Upper lobe of right lung (tissue), 1 donor: ENCODE measurements around the gene GGACT. TPM values are rescaled to one million over a fixed set of nuclear protein-coding genes. Genes with fewer than 3 reads are reported as not detected.

Experiments used
- ATAC-seq: fragments of 200-7000 bp; cut with Tn5 transposase; one replicate; pipeline ENCODE4 v1.9.1; 2020; ENCODE audit warnings: mild to moderate bottlenecking, moderate library complexity
- DNase-seq: peaks from one replicate; pipeline ENCODE4 v3.0.0-alpha.2; 2020
- H3K27ac ChIP-seq: fragments of 200-600 bp; one replicate; pipeline ENCODE4 v1.8.0; 2022
- H3K27me3 ChIP-seq: fragments of 200-600 bp; one replicate; pipeline ENCODE4 v1.8.0; 2022; ENCODE audit warnings: mild to moderate bottlenecking
- H3K36me3 ChIP-seq: fragments of 200-600 bp; one replicate; pipeline ENCODE4 v1.8.0; 2022
- H3K4me1 ChIP-seq: fragments of 200-600 bp; one replicate; pipeline ENCODE4 v1.8.0; 2022
- H3K4me3 ChIP-seq: fragments of 200-600 bp; one replicate; pipeline ENCODE4 v1.8.0; 2022; ENCODE audit warnings: mild to moderate bottlenecking
- H3K9me3 ChIP-seq: fragments of 200-600 bp; one replicate; pipeline ENCODE4 v1.8.0; 2022
- CTCF ChIP-seq: fragments of 200-600 bp; IDR thresholded peaks from one replicate; pipeline ENCODE4 v1.8.0; 2022; ENCODE audit warnings: antibody characterized with exemption
- intact Hi-C: fragments of 100-400 bp; cut with DNase I; formaldehyde crosslinking; loops from one replicate; pipeline ENCODE4 v1.11.0; 2022
- total RNA-seq: library from RNA; stranded (reverse); fragmentation: NEBNext Ultra II Directional; extraction: Animal tissue kit (Norgen Biotek cat#: 25700); gene quantifications from one replicate; pipeline ENCODE4 v1.2.1, GENCODE V29; 2021
- donor health status: DM: no; HTN: yes; CAD: no; lungs with severe emphysema.

The GGACT gene
- total RNA-seq, 1 donor from 2014 or later, result 4.7 TPM

- intact Hi-C loops, result loop anchor here (10.0 kb wide), 1 partner anchor 864 kb away; no protein-coding TSS in a partner anchor
- ATAC-seq (no peak), DNase-seq (no peak)
- Histone ChIP-seq H3K27ac (no peak overlapping the region), H3K27me3 (no peaks in the 10 kb centered on the region), H3K9me3 (no peaks in the 10 kb centered on the region), H3K36me3 (no peaks in the 10 kb centered on the region), H3K4me3 (no peak overlapping the region), H3K4me1 (peaks cover 6% of the 10 kb centered on the region)
- no peak for TF ChIP-seq CTCF
Observed at GRCh38 chr13:100518394-100519062, 70.1 kb downstream of the GGACT start.

GRCh38 chr13:100517728-100518127 is 70.9 kb downstream of the GGACT start:
- intact Hi-C loops, result loop anchor here (10.0 kb wide), 1 partner anchor 863 kb away; no protein-coding TSS in a partner anchor
- Histone ChIP-seq H3K27ac (no peak overlapping the region), H3K4me1 (peaks cover 10% of the 10 kb centered on the region), H3K27me3 (no peaks in the 10 kb centered on the region), H3K9me3 (no peaks in the 10 kb centered on the region), H3K4me3 (no peak overlapping the region), H3K36me3 (no peaks in the 10 kb centered on the region)
- DNase-seq (no peak), ATAC-seq (no peak)
- TF ChIP-seq CTCF, result no peak

- no peak overlapping the region for H3K27ac ChIP-seq
- H3K4me3 ChIP-seq, result no peak overlapping the region
- TF ChIP-seq CTCF, result no peak
- ATAC-seq (peak; percentile 40), DNase-seq (no peak)
- intact Hi-C loops, result loop anchor here (10.0 kb wide), 1 partner anchor 862 kb away; no protein-coding TSS in a partner anchor
- H3K9me3 ChIP-seq, result no peaks in the 10 kb centered on the region
- peaks cover 10% of the 10 kb centered on the region for H3K4me1 ChIP-seq
- no peaks in the 10 kb centered on the region for H3K36me3 ChIP-seq
- H3K27me3 ChIP-seq, result no peaks in the 10 kb centered on the region
Observed at GRCh38 chr13:100517135-100517534, 71.5 kb downstream of the GGACT start.

- Histone ChIP-seq H3K27ac (no peak overlapping the region), H3K9me3 (no peaks in the 10 kb centered on the region), H3K4me1 (peaks cover 10% of the 10 kb centered on the region), H3K4me3 (no peak overlapping the region), H3K36me3 (no peaks in the 10 kb centered on the region), H3K27me3 (no peaks in the 10 kb centered on the region)
- no peak for TF ChIP-seq CTCF
- intact Hi-C loops, result loop anchor here (10.0 kb wide), 1 partner anchor 861 kb away; no protein-coding TSS in a partner anchor
- DNase-seq (no peak), ATAC-seq (no peak)
Observed at GRCh38 chr13:100515410-100515800, 73.2 kb downstream of the GGACT start.

- peak; percentile 97 for TF ChIP-seq CTCF
- H3K36me3 ChIP-seq, result no peaks in the 10 kb centered on the region
- intact Hi-C loops, result loop anchor here (10.0 kb wide), 1 partner anchor 860 kb away; no protein-coding TSS in a partner anchor
- DNase-seq (peak; percentile 88), ATAC-seq (peak; percentile 96)
- no peak overlapping the region for H3K27ac ChIP-seq
- H3K9me3 ChIP-seq, result no peaks in the 10 kb centered on the region
- H3K4me1 ChIP-seq, result peaks cover 10% of the 10 kb centered on the region
- H3K4me3 ChIP-seq, result no peak overlapping the region
- H3K27me3 ChIP-seq, result no peaks in the 10 kb centered on the region
Observed at GRCh38 chr13:100514788-100515409, 73.7 kb downstream of the GGACT start.
